ENCODE results near the gene ABI2. TPM values are rescaled to one million over a fixed set of nuclear protein-coding genes. Genes with fewer than 3 reads are reported as not detected.
"Not testable (repeated sequence)": the region's sequence is repeated elsewhere in the genome, so short reads cannot be mapped to it uniquely, and the experiment has no call there.

ABI2 gene
- total RNA-seq, 1 donor from 2014 or later, result 111 TPM

GRCh38 chr2:203359450-203359849 lies 31.3 kb downstream of the ABI2 start:
- DNase-seq (ENCODE audit: low spot score, unreplicated experiment), result no peak
- Mint-ChIP-seq H3K9me3 (ENCODE audit: low read depth) (peaks cover 7% of the 10 kb centered on the region), H3K4me1 (ENCODE audit: low read depth) (peaks cover 11% of the 10 kb centered on the region), H3K27me3 (no peaks in the 10 kb centered on the region), H3K36me3 (ENCODE audit: insufficient read depth) (peaks cover 20% of the 10 kb centered on the region), H3K27ac (no peak overlapping the region), H3K4me3 (ENCODE audit: low read depth) (no peak overlapping the region)
- TF ChIP-seq, protein P1, sequence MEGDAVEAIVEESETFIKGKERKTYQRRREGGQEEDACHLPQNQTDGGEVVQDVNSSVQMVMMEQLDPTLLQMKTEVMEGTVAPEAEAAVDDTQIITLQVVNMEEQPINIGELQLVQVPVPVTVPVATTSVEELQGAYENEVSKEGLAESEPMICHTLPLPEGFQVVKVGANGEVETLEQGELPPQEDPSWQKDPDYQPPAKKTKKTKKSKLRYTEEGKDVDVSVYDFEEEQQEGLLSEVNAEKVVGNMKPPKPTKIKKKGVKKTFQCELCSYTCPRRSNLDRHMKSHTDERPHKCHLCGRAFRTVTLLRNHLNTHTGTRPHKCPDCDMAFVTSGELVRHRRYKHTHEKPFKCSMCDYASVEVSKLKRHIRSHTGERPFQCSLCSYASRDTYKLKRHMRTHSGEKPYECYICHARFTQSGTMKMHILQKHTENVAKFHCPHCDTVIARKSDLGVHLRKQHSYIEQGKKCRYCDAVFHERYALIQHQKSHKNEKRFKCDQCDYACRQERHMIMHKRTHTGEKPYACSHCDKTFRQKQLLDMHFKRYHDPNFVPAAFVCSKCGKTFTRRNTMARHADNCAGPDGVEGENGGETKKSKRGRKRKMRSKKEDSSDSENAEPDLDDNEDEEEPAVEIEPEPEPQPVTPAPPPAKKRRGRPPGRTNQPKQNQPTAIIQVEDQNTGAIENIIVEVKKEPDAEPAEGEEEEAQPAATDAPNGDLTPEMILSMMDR (IDR thresholded peaks at IDR 0.05; ENCODE audit: unreplicated experiment), result no peak

DNA sequence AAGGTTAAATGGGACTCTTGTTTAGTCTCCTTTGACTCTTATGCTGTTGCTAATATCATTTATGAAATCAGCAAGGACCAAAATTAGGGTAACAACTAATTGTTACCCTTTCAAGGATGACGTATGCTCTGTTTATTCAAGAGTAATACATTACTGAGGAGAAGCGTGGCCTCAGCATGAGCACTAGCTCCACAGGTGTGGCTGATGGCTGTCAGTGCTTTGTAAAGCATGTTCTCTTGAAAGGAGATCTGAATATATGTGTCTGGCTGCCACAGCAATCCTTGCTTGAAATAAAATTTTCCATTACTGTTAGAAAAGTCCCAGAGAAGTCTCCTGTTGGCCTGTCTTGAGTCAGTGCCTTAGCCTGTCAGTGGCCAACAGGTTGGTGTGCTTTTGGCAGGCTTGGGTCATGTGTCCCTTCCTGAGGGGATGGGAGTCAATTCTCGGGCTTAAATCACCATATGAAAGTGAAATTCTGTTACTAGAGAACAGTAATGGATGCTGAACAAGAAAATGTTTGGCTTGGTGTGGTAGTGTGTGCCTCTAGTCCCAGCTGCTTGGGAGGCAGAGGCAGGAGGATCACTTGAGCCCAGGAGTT lies 32.7 kb downstream of the ABI2 start:
- no peaks in the 10 kb centered on the region for H3K27me3 Mint-ChIP-seq
- peaks cover 18% of the 10 kb centered on the region for H3K36me3 Mint-ChIP-seq (ENCODE audit: insufficient read depth)
- peaks cover 7% of the 10 kb centered on the region for H3K9me3 Mint-ChIP-seq (ENCODE audit: low read depth)
- H3K27ac Mint-ChIP-seq, result no peak overlapping the region
- H3K4me3 Mint-ChIP-seq (ENCODE audit: low read depth), result no peak overlapping the region
- no peak for DNase-seq (ENCODE audit: low spot score, unreplicated experiment)
- TF ChIP-seq, protein P1 (IDR thresholded peaks at IDR 0.05; ENCODE audit: unreplicated experiment), result no peak
- H3K4me1 Mint-ChIP-seq (ENCODE audit: low read depth), result peaks cover 11% of the 10 kb centered on the region

DNA sequence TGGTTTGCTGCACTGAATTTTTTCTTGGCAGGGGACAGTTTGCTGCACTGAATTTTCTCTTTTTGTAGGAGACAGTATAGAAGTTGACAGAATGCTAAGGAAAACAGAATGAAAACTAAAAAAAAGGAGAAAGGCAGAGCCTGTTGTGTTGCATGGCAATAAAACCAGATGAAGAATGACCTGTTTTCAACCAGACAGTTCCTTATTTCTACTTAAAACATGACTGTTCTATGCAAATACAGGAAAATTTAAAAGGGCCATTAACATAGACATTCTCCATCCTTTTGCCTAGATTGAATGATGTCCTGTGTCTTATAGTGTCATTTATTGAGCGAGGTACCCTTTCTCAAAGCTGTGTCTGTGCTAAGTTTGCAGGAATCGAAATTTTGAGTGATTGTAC lies 33.3 kb downstream of the ABI2 start:
- Mint-ChIP-seq H3K9me3 (ENCODE audit: low read depth) (peaks cover 7% of the 10 kb centered on the region), H3K27me3 (no peaks in the 10 kb centered on the region), H3K36me3 (ENCODE audit: insufficient read depth) (peaks cover 17% of the 10 kb centered on the region), H3K4me1 (ENCODE audit: low read depth) (peaks cover 11% of the 10 kb centered on the region), H3K4me3 (ENCODE audit: low read depth) (no peak overlapping the region), H3K27ac (no peak overlapping the region)
- TF ChIP-seq, protein P1 (IDR thresholded peaks at IDR 0.05; ENCODE audit: unreplicated experiment), result no peak
- DNase-seq (ENCODE audit: low spot score, unreplicated experiment), result no peak

GRCh38 chr2:203361922-203362321 lies 33.7 kb downstream of the ABI2 start:
- Mint-ChIP-seq H3K27me3 (no peaks in the 10 kb centered on the region), H3K4me1 (ENCODE audit: low read depth) (peaks cover 11% of the 10 kb centered on the region), H3K27ac (no peak overlapping the region), H3K4me3 (ENCODE audit: low read depth) (no peak overlapping the region), H3K9me3 (ENCODE audit: low read depth) (peaks cover 7% of the 10 kb centered on the region), H3K36me3 (ENCODE audit: insufficient read depth) (peaks cover 19% of the 10 kb centered on the region)
- no peak for DNase-seq (ENCODE audit: low spot score, unreplicated experiment)
- TF ChIP-seq, protein P1 (IDR thresholded peaks at IDR 0.05; ENCODE audit: unreplicated experiment), result no peak

GRCh38 chr2:203366639-203367466 lies 38.7 kb downstream of the ABI2 start:
- peaks cover 4% of the 10 kb centered on the region for H3K9me3 Mint-ChIP-seq (ENCODE audit: low read depth)
- DNase-seq (ENCODE audit: low spot score, unreplicated experiment), result no peak
- no peaks in the 10 kb centered on the region for H3K4me1 Mint-ChIP-seq (ENCODE audit: low read depth)
- H3K27ac Mint-ChIP-seq, result no peak overlapping the region
- TF ChIP-seq, protein P1 (IDR thresholded peaks at IDR 0.05; ENCODE audit: unreplicated experiment), result no peak
- no peaks in the 10 kb centered on the region for H3K27me3 Mint-ChIP-seq
- no peak overlapping the region for H3K4me3 Mint-ChIP-seq (ENCODE audit: low read depth)
- H3K36me3 Mint-ChIP-seq (ENCODE audit: insufficient read depth), result peaks cover 20% of the 10 kb centered on the region

GRCh38 chr2:203372706-203373105 lies 44.5 kb downstream of the ABI2 start:
- H3K36me3 Mint-ChIP-seq (ENCODE audit: insufficient read depth), result peaks cover 20% of the 10 kb centered on the region
- H3K4me3 Mint-ChIP-seq (ENCODE audit: low read depth); DNase-seq (ENCODE audit: low spot score, unreplicated experiment); H3K4me1 Mint-ChIP-seq (ENCODE audit: low read depth); H3K27ac Mint-ChIP-seq; H3K9me3 Mint-ChIP-seq (ENCODE audit: low read depth); H3K27me3 Mint-ChIP-seq: not testable (repeated sequence)

Data from progenitor cell of endocrine pancreas (in vitro differentiated cells).